K562 (cell line): ENCODE results near the gene ZFAND2A. TPM values are rescaled to one million over a fixed set of nuclear protein-coding genes. Genes with fewer than 3 reads are reported as not detected.
"Not testable (repeated sequence)": the region's sequence is repeated elsewhere in the genome, so short reads cannot be mapped to it uniquely, and the experiment has no call there.

Source experiments
- ATAC-seq: fragments of 200-7000 bp; cut with Tn5 transposase; 3 replicates; pipeline ENCODE4 v1.9.1; 2020; ENCODE audit warnings: moderate library complexity
- BruUV-seq: library from RNA; stranded (reverse); fragments of 400-500 nt; replicated peaks from 2 replicates; lab custom pipeline; 2021; lab: Mats Ljungman, UMichigan
- CTCF ChIA-PET: fragments of 300-600 bp; formaldehyde crosslinking; extraction: SDS; loops from one replicate; lab custom pipeline; 2021; ENCODE audit warnings: low intra/inter-chr PET ratio; lab: Yijun Ruan, JAX
- POLR2A ChIA-PET: fragments of 300-600, 350-650 bp; sonication (Branson Sonifier 250); formaldehyde crosslinking; extraction: SDS; loops from one replicate; lab custom pipeline; 2021; ENCODE audit warnings: antibody characterized with exemption, inconsistent platforms; lab: Yijun Ruan, JAX
- DNase-seq, 4 experiments: peaks; one replicate each; pipeline versions ENCODE4 v3.0.0 to v3.0.0-alpha.2; 2011 to 2018; ENCODE audit warnings: low spot score in 3 of 4, mixed read lengths in 3 of 4; ENCODE audit errors: extremely low read depth in 1 of 4
- FAIRE-seq: peaks from 2 replicates; lab custom pipeline; 2011; peaks lifted over from hg19 to GRCh38; lab: Jason Lieb, UNC
- H2AFZ ChIP-seq: 2 replicates; pipeline ENCODE4 v1.6.0; 2011; ENCODE audit warnings: low read depth, low read length, control low read depth, inconsistent platforms
- H3K27ac ChIP-seq: fragments of 200-600 bp; 3 replicates; pipeline ENCODE4 v1.8.0; 2011; ENCODE audit warnings: low read depth, mild to moderate bottlenecking, control low read depth, inconsistent platforms, low read length, moderate library complexity, mixed read lengths; ENCODE audit errors: extremely low read depth
- H3K27me3 ChIP-seq, 2 experiments: fragments of 300-600 bp in 1 of 2; 2 replicates in 1 of 2; 3 replicates in 1 of 2; pipeline versions ENCODE4 v1.6.0 to v1.8.0; 2011; ENCODE audit warnings: inconsistent platforms in 2 of 2, low read length in 2 of 2, mild to moderate bottlenecking in 1 of 2, mixed read lengths in 1 of 2, moderate library complexity in 1 of 2; ENCODE audit not compliant: control insufficient read depth in 2 of 2, insufficient read depth in 2 of 2
- H3K36me3 ChIP-seq: fragments of 300-600 bp; 3 replicates; pipeline ENCODE4 v1.8.0; 2011; ENCODE audit warnings: mild to moderate bottlenecking, low read length, inconsistent platforms; ENCODE audit not compliant: control insufficient read depth, insufficient read depth
- H3K4me1 ChIP-seq, 2 experiments: fragments of 200-600 bp in 1 of 2; replicated peaks in 1 of 2; 2 replicates in 1 of 2; 3 replicates in 1 of 2; pipeline versions ENCODE4 v1.5.1 to v1.8.0; 2011; ENCODE audit warnings: inconsistent platforms in 2 of 2, low read length in 2 of 2, mild to moderate bottlenecking in 1 of 2, mixed read lengths in 1 of 2, moderate library complexity in 1 of 2; ENCODE audit not compliant: control insufficient read depth in 2 of 2, insufficient read depth in 2 of 2
- H3K4me2 ChIP-seq: 2 replicates; pipeline ENCODE4 v1.6.1; 2011; ENCODE audit warnings: low read length, control low read depth, inconsistent platforms, mixed read lengths; ENCODE audit not compliant: insufficient read depth
- H3K4me3 ChIP-seq: fragments of 200-600 bp; sonication (generic), shearing (Covaris generic); 2 replicates; pipeline ENCODE4 v1.5.1; 2016; ENCODE audit warnings: control low read depth, inconsistent platforms
- H3K79me2 ChIP-seq: fragments of 200-600 bp; 3 replicates; pipeline ENCODE4 v1.8.0; 2011; ENCODE audit warnings: low read length, inconsistent platforms; ENCODE audit not compliant: control insufficient read depth, insufficient read depth
- H3K9ac ChIP-seq, 2 experiments: 2 replicates each; pipeline versions ENCODE4 v1.6.0 to v1.6.1; 2011; ENCODE audit warnings: low read depth in 2 of 2, low read length in 2 of 2, control low read depth in 1 of 2, inconsistent platforms in 1 of 2, mild to moderate bottlenecking in 1 of 2, mixed read lengths in 1 of 2; ENCODE audit not compliant: insufficient read depth in 1 of 2
- H3K9me1 ChIP-seq: one replicate; pipeline ENCODE4 v1.6.0; 2011; ENCODE audit warnings: inconsistent platforms, mild to moderate bottlenecking, low read length, moderate library complexity; ENCODE audit not compliant: control insufficient read depth, insufficient read depth
- H3K9me3 ChIP-seq: replicated peaks from 2 replicates; pipeline ENCODE4 v1.5.1; 2011; ENCODE audit warnings: low read depth, low read length, inconsistent platforms; ENCODE audit not compliant: control insufficient read depth, insufficient read depth
- H4K20me1 ChIP-seq: replicated peaks from 2 replicates; pipeline ENCODE4 v1.6.1; 2011; ENCODE audit warnings: low read length, inconsistent platforms, mixed read lengths; ENCODE audit not compliant: control insufficient read depth, insufficient read depth
- AFF1 ChIP-seq, 2 experiments: fragments of 450-650 bp; IDR thresholded peaks; 2 replicates each; pipeline ENCODE4 v1.6.1; 2018; ENCODE audit warnings: mild to moderate bottlenecking in 2 of 2, low read depth in 1 of 2; ENCODE audit not compliant: partially characterized antibody in 2 of 2
- L3MBTL2 ChIP-seq: fragments of 450-650 bp; IDR thresholded peaks from 2 replicates; pipeline ENCODE4 v1.6.1; 2016; ENCODE audit warnings: mild to moderate bottlenecking, moderate library complexity
- NFRKB ChIP-seq: fragments of 450-650 bp; IDR thresholded peaks from 2 replicates; pipeline ENCODE4 v1.6.1; 2016; ENCODE audit warnings: low read depth
- NKRF ChIP-seq: fragments of 450-650 bp; IDR thresholded peaks from 2 replicates; pipeline ENCODE4 v1.6.1; 2016; ENCODE audit warnings: borderline replicate concordance
- POLR2A ChIP-seq: fragments of 450-650 bp; conservative IDR thresholded peaks from 2 replicates; pipeline ENCODE4 v1.6.1; 2016
- STAT5B ChIP-seq: fragments of 250-450 bp; sonication (Bioruptor Pico); IDR thresholded peaks from 2 replicates; pipeline ENCODE4 v1.8.0; 2021; ENCODE audit warnings: mild to moderate bottlenecking, inconsistent platforms
- UBTF ChIP-seq, 2 experiments: IDR thresholded peaks; 2 replicates each; pipeline ENCODE4 v1.6.1; 2012; ENCODE audit warnings: improper control_type of control experiment in 2 of 2, low read depth in 2 of 2, low read length in 2 of 2, borderline replicate concordance in 1 of 2
- ZNF121 ChIP-seq: sonication (generic); formaldehyde crosslinking; conservative IDR thresholded peaks from 2 replicates; pipeline ENCODE4 v1.8.0; 2022; ENCODE audit warnings: missing genetic modification reagents
- ZNF644 ChIP-seq: fragments of 200-800 bp; sonication (Bioruptor generic); IDR thresholded peaks from 2 replicates; pipeline ENCODE4 v1.6.1; 2016; ENCODE audit warnings: low read depth, missing genetic modification characterization, missing compliant biosample characterization
- WGBS: fragments of 100-300 bp; shearing (Covaris generic); methylation state at CpG from one replicate; pipeline ENCODE4 v1.1.6; 2016; ENCODE audit warnings: low coverage, mixed read lengths; ENCODE audit not compliant: insufficient coverage; ENCODE audit errors: missing lambda C conversion rate; 5-methylcytosine and 5-hydroxymethylcytosine counted together
- in situ Hi-C: fragments of 300-500 bp; cut with MboI; formaldehyde crosslinking; loops from 4 replicates; pipeline ENCODE4 v1.15.0; 2018; ENCODE audit warnings: inconsistent platforms, mixed read lengths
- intact Hi-C: fragments of 100-400 bp; cut with micrococcal nuclease; formaldehyde crosslinking; loops from 2 replicates; pipeline ENCODE4 v1.14.2; 2022
- polyA plus RNA-seq, 8 experiments: library from polyadenylated mRNA; depleted of rRNA in 4 of 8; stranded (reverse) in 5 of 8; unstranded in 3 of 8; fragments of >200 nt; fragmentation: Nextera tagmentation in 2 of 8; fragmentation: Illumina TruSeq in 1 of 8; extraction: Ambion mirVana in 2 of 8; extraction: Trizol in 1 of 8; gene quantifications; 2 replicates each; pipeline versions ENCODE4 v1.2.1 to v1.2.3, GENCODE V29; 2011 to 2014; ENCODE audit warnings: inconsistent platforms in 1 of 8, missing spikeins in 1 of 8
- total RNA-seq, 7 experiments: library from RNA; depleted of rRNA in 6 of 7; stranded (reverse); fragments of >200 nt in 6 of 7; fragmentation: Illumina TruSeq in 2 of 7; extraction: Trizol in 2 of 7; gene quantifications; 2 replicates each; pipeline versions ENCODE4 v1.2.1 to v1.2.3, GENCODE V29; 2011 to 2021; ENCODE audit warnings: low replicate concordance in 1 of 7

ZFAND2A gene
- total and polyA plus RNA-seq, 9 of the 15 experiments (the other 6 are each of a cell fraction or from before 2014, with no cell fraction given) = 16.8 to 56.8 (median 26.1) TPM

GRCh38 chr7:1160670-1161021 lies 650 bp upstream of the ZFAND2A start (continued):
- 0 out of 2 replicates have a peak, but pooled peaks have one; percentile 44 for TF ChIP-seq L3MBTL2
- 0 out of 2 replicates have a peak, but pooled peaks have one; percentile 44 for TF ChIP-seq POLR2A
- no peak for TF ChIP-seq UBTF (IDR thresholded peaks at IDR 0.05; ENCODE audit: borderline replicate concordance in 1 of 2, low read depth in 2 of 2, low read length in 2 of 2)
- no peak for TF ChIP-seq ZNF644 (tag)
- TF ChIP-seq NFRKB = 0 out of 2 replicates have a peak, but pooled peaks have one; percentile 10
- peak; percentile 100 for TF ChIP-seq ZNF121 (CRISPR knock-in tag)
- 0 out of 2 replicates have a peak, but pooled peaks have one; percentile 24 for TF ChIP-seq NKRF
- TF ChIP-seq AFF1 (IDR thresholded peaks at IDR 0.05; ENCODE audit: low read depth in 1 of 2, partially characterized antibody in 2 of 2) = no peak
- TF ChIP-seq STAT5B (CRISPR knock-in tag) = no peak

GRCh38 chr7:1159231-1159630 lies 765 bp downstream of the ZFAND2A start:
- Histone ChIP-seq H3K27ac (peak overlapping the region; percentile 1; the same call in 1 of the 3 replicates), H3K79me2 (peaks cover 37% of the 10 kb centered on the region), H3K36me3 (peaks cover 36% of the 10 kb centered on the region; the same call in 2 of the 3 replicates), H3K4me1 (peaks cover 0 to 23% of the 10 kb centered on the region in 2 experiments; a peak in 3 of 5 replicates), H3K4me3 (peak overlapping the region; percentile 99), H3K9ac (peak overlapping the region; percentile 91 to 98), H3K4me2 (peak overlapping the region; percentile 71)
- peak in 2 of 4 experiments; percentile 20 to 25 for DNase-seq
- ATAC-seq, POLR2A ChIA-PET, H4K20me1 ChIP-seq, H3K9me3 ChIP-seq, FAIRE-seq, H3K9me1 ChIP-seq, intact Hi-C loops, H3K27me3 ChIP-seq, BruUV-seq, H2AFZ ChIP-seq: not testable (repeated sequence)
- CTCF ChIA-PET = interaction anchor here (0.6 kb wide), 1 partner anchor 370 kb away, joined by 3 read pairs; no protein-coding TSS in a partner anchor
- WGBS = under 1% methylated on average over 13 of the region's 26 CpGs
- in situ Hi-C loops = loop anchor here (25.0 kb wide), 1 partner anchor 172 kb away; the partner anchor contains the start of genes COX19 and CYP2W1
